ENCODE data around the gene SPCS1.
A peak's percentile ranks its signal among the peaks of the same experiment; 100 is the strongest.

DNA sequence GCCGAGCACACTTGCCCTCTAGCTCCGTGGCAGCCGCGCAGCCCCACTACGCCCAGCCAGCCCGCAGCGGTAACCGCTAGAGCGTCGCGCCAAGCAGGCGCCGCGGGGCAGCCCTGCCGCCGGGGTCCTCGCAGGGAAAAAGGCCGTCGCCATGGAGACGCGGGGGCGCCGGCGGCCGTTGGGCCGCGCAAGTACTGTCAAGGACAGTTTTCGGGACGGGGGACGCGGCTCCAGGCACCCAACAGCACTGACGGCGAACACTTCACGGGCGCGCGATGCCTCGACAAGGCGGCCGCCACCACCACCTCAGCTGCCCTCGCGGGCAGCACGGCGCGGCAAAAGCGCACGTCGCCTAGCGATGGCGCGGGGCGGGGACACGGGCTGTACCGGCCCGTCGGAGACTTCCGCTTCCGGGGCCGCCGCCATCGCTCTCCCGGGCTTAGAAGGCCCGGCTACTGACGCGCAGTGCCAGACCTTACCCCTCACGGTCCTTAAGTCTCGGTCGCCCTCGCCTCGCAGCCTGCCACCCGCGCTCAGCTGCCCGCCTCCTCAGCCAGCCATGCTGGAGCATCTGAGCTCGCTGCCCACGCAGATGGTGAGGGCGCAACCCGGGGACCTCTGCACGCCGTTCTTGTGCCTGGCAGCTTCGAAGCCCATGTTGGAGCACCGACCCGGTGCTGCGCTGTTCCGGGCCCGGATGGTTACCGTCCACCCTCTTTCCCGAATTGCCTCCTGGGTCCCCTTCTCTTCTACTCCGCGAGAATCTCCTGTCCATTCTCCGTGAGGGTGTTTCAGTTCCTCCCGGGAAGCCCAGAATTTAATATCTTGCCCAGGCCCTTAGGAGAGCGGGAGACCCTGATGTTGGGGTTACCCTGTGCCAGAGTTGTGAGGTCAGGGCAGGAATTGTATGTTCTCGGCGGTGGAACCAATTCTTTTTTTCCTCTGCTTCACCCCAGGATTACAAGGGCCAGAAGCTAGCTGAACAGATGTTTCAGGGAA lies at the start of gene SPCS1, which contains the start of gene GLT8D1:
- no peak for TF ChIP-seq FOXS1 (CRISPR knock-in tag; IDR thresholded peaks at IDR 0.05)
- peak; percentile 76 for TF ChIP-seq MAX (IDR thresholded peaks at IDR 0.05)
- TF ChIP-seq, protein P1, sequence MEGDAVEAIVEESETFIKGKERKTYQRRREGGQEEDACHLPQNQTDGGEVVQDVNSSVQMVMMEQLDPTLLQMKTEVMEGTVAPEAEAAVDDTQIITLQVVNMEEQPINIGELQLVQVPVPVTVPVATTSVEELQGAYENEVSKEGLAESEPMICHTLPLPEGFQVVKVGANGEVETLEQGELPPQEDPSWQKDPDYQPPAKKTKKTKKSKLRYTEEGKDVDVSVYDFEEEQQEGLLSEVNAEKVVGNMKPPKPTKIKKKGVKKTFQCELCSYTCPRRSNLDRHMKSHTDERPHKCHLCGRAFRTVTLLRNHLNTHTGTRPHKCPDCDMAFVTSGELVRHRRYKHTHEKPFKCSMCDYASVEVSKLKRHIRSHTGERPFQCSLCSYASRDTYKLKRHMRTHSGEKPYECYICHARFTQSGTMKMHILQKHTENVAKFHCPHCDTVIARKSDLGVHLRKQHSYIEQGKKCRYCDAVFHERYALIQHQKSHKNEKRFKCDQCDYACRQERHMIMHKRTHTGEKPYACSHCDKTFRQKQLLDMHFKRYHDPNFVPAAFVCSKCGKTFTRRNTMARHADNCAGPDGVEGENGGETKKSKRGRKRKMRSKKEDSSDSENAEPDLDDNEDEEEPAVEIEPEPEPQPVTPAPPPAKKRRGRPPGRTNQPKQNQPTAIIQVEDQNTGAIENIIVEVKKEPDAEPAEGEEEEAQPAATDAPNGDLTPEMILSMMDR (IDR thresholded peaks at IDR 0.05): no peak
- TF ChIP-seq BHLHE40 (IDR thresholded peaks at IDR 0.05; ENCODE audit: low read depth, low read length): no peak
- no peak for TF ChIP-seq USF2 (IDR thresholded peaks at IDR 0.05)
- no peak for TF ChIP-seq RNF2 (IDR thresholded peaks at IDR 0.05; ENCODE audit: borderline replicate concordance, low read depth)
- no peak for TF ChIP-seq RAD21 (conservative IDR thresholded peaks at IDR 0.05 in 1 of 2, IDR thresholded peaks at IDR 0.05 in 1 of 2)
- no peak for TF ChIP-seq EP300 (IDR thresholded peaks at IDR 0.05)
- TF ChIP-seq POLR2A (IDR thresholded peaks at IDR 0.05; ENCODE audit: low read length): peak; percentile 90
- peak; percentile 56 to 80; a peak in 4 of 5 replicates for TF ChIP-seq JUN (IDR thresholded peaks at IDR 0.05)
- no peak for TF ChIP-seq MAFK (IDR thresholded peaks at IDR 0.05; ENCODE audit: partially characterized antibody)
- TF ChIP-seq CEBPB (IDR thresholded peaks at IDR 0.05): no peak
